ENCODE data around the gene RAI14.

- TF ChIP-seq CTCF (IDR thresholded peaks at IDR 0.05): no peak
- TF ChIP-seq ZFX (IDR thresholded peaks at IDR 0.05; ENCODE audit: borderline replicate concordance): no peak
Observed at GRCh38 chr5:34610546-34610945, 45.6 kb upstream of the RAI14 start.
